ENCODE data around the gene CD22. TPM values are rescaled to one million over a fixed set of nuclear protein-coding genes. Genes with fewer than 3 reads are reported as not detected.

The CD22 gene
- total and polyA plus RNA-seq, 2 of the 8 experiments (the other 6 are each of a cell fraction or from before 2014, with no cell fraction given): 0.06 to 0.60 TPM

GRCh38 chr19:35290381-35291127 is 38.4 kb upstream of the CD22 start:
- peaks cover 0 to 20% (median 9%) of the 10 kb centered on the region in 4 experiments; a peak in 6 of 7 replicates for H3K4me1 ChIP-seq (replicated peaks in 1 of 4; ENCODE audit: control insufficient read depth in 3 of 4, insufficient read depth in 4 of 4, low read length in 3 of 4)
- no peak overlapping the region for H3K18ac ChIP-seq (ENCODE audit: extremely low read depth, low read length)
- H3K4me3 ChIP-seq (ENCODE audit: extremely low read depth in 1 of 4, insufficient read depth in 2 of 4, low read depth in 3 of 4, low read length in 4 of 4): no peak overlapping the region
- H4K91ac ChIP-seq (replicated peaks; ENCODE audit: insufficient read length, low read length): no peak overlapping the region
- H3K27ac ChIP-seq (ENCODE audit: low read depth, low read length): no peak overlapping the region
- no peaks in the 10 kb centered on the region for H3K9me3 ChIP-seq (ENCODE audit: insufficient read depth in 2 of 2, low read depth in 1 of 2, low read length in 1 of 2)
- H3K9ac ChIP-seq (replicated peaks in 1 of 4; ENCODE audit: extremely low read depth in 1 of 4, low read depth in 3 of 4, low read length in 3 of 4): no peak overlapping the region
- no peak overlapping the region for H3K4ac ChIP-seq (replicated peaks; ENCODE audit: insufficient read length, low read depth, low read length)
- ChIA-PET POLR2A (ENCODE audit: partially characterized antibody) (interaction anchor here (1.2 to 2.2 kb wide), 2 partner anchors 9 to 18 kb away, joined by 3 to 16 read pairs; partner anchors contain the start of gene HAMP), CTCF (ENCODE audit: partially characterized antibody) (interaction anchor here (0.5 to 2.1 kb wide), 3 partner anchors 21 to 166 kb away, joined by 3 to 14 read pairs (median 6); no protein-coding TSS in a partner anchor)
- no peak overlapping the region for H3K14ac ChIP-seq (ENCODE audit: insufficient read length)
- H3K36me3 ChIP-seq (ENCODE audit: control insufficient read depth in 2 of 4, insufficient read depth in 4 of 4, low read length in 3 of 4): no peaks in the 10 kb centered on the region
- H2BK12ac ChIP-seq (ENCODE audit: low read depth, low read length): peak overlapping the region; percentile 17; the same call in 1 of the 2 replicates
- no peak overlapping the region for H4K5ac ChIP-seq (ENCODE audit: insufficient read length, low read depth, low read length)
- 84% methylated on average over 13 of the region's 20 CpGs; no CpG with 5 or more reads in 1 of the 2 experiments for WGBS, 2 experiments (ENCODE audit: extremely low coverage in 1 of 2, insufficient coverage in 1 of 2, insufficient read length in 1 of 2, insufficient replicate concordance in 2 of 2, low coverage in 1 of 2, low lambda C conversion rate in 2 of 2, missing lambda C conversion rate in 1 of 2)
- no peak overlapping the region for H3K23ac ChIP-seq (ENCODE audit: insufficient read length)
- no peak overlapping the region for H2BK20ac ChIP-seq (ENCODE audit: low read length)
- 0 out of 2 replicates have a peak overlapping the region, but pooled peaks have one; percentile 29 for H2BK15ac ChIP-seq (ENCODE audit: low read length)
- no peak overlapping the region for H2AK5ac ChIP-seq (ENCODE audit: low read depth, low read length)
- no peaks in the 10 kb centered on the region for H3K23me2 ChIP-seq (ENCODE audit: low read depth, low read length)
- FAIRE-seq (no peak), DNase-seq (ENCODE audit: low read depth in 1 of 2, low spot score in 2 of 2) (no peak)
- no peak overlapping the region for H3K4me2 ChIP-seq (ENCODE audit: insufficient read depth in 1 of 2, low read depth in 2 of 2, low read length in 2 of 2)
- no peak overlapping the region for H3K56ac ChIP-seq (replicated peaks; ENCODE audit: insufficient read length, low read depth, low read length)
- peak overlapping the region; percentile 74; the same call in 1 of the 2 replicates for H4K8ac ChIP-seq (ENCODE audit: extremely low read depth, insufficient read depth, low read length)
- no peak overlapping the region for H2BK5ac ChIP-seq (ENCODE audit: low read depth, low read length)
- no peaks in the 10 kb centered on the region for H4K20me1 ChIP-seq (replicated peaks in 1 of 2; ENCODE audit: control insufficient read depth in 1 of 2, insufficient read depth in 2 of 2, low read length in 2 of 2)
- no peaks in the 10 kb centered on the region for H3K79me2 ChIP-seq (ENCODE audit: control insufficient read depth in 1 of 2, insufficient read depth in 2 of 2, low read length in 2 of 2)
- no peaks in the 10 kb centered on the region; a peak in 1 of 7 replicates for H3K27me3 ChIP-seq (replicated peaks in 1 of 4; ENCODE audit: control insufficient read depth in 3 of 4, extremely low read depth in 1 of 4, insufficient read depth in 3 of 4, low read length in 3 of 4)
- H2AFZ ChIP-seq (ENCODE audit: low read length): no peak overlapping the region; the same call in 1 of the 2 replicates
- H3K79me1 ChIP-seq (ENCODE audit: low read depth, low read length): no peaks in the 10 kb centered on the region
- H2BK120ac ChIP-seq (replicated peaks; ENCODE audit: low read depth, low read length): no peak overlapping the region
- TF ChIP-seq CTBP2 (IDR thresholded peaks at IDR 0.05; ENCODE audit: borderline replicate concordance, insufficient read depth, insufficient read length, low read length): no peak

Measured in H1 (cell line).